ENCODE data around the gene GABRG2. TPM values are rescaled to one million over a fixed set of nuclear protein-coding genes. Genes with fewer than 3 reads are reported as not detected.
"Not testable (repeated sequence)": the region's sequence is repeated elsewhere in the genome, so short reads cannot be mapped to it uniquely, and the experiment has no call there.

The GABRG2 gene
- total RNA-seq = not detected

- no peak for DNase-seq
Observed at GRCh38 chr5:162067655-162068411, at the start of gene GABRG2. TSS of gene GABRG2 (plus strand) at chr5:162067773. CDS start at chr5:162068000, 227 bp downstream.

DNA sequence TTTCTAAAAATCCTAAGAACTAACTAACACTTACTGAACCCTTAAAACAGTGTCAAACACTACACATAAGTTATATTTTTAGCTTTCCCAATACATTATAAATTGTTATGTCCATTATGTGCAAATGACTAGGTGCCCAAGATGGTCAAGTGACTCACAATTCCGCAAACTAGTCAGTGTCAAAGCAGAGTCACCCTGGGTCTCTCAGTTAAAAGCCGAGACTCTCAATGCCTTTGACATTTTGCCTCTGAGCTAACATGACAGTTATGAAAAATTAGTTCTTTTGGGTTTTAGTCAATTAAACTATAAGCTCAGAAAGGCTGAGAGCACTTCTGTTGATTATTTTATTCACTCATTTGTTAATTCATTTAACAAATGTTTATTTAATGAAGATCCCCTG, 42.3 kb upstream of the GABRG2 start:
- DNase-seq = no peak

DNA sequence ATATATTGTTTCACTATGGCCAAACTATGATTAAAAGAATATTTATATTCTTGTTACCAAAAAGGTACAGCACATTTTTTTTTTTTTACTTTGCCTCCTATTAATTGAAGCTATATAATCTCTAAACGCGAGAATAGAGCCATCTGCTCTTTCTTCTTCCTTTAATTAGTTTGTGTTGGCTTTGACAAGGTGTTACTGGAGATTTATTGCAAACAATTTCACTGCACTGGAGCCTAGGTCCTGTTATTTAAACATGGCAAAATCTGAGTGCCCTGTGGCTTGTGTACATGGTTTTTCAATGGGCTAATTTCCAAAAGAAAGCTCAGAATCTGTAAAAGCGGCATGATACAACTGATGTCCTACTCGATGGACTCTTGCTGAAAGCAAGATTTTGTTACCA, 40.8 kb upstream of the GABRG2 start:
- DNase-seq = no peak

DNA sequence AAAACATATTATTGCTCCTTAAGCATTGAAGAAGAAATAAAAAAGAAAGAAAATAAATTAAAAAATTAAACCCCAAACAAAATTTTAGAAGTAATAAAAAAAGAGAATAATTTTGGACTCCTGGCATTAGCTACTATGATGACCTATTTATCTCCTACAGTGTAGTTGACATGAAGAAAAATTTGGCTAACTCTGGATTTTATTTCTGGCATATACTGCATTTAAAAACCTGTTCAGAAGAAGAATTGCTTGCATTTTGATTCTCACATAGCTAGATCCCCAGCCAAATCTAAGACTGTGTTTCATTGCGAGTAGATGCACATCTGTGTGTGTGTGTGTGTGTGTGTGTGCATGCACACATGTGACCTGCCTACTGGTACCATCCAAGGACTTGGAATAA, 30.1 kb upstream of the GABRG2 start:
- DNase-seq = no peak

GRCh38 chr5:162047279-162047678, 20.3 kb upstream of the GABRG2 start:
- no peak for DNase-seq

- no peak for DNase-seq
Observed at GRCh38 chr5:162052676-162053075, 14.9 kb upstream of the GABRG2 start.

DNA sequence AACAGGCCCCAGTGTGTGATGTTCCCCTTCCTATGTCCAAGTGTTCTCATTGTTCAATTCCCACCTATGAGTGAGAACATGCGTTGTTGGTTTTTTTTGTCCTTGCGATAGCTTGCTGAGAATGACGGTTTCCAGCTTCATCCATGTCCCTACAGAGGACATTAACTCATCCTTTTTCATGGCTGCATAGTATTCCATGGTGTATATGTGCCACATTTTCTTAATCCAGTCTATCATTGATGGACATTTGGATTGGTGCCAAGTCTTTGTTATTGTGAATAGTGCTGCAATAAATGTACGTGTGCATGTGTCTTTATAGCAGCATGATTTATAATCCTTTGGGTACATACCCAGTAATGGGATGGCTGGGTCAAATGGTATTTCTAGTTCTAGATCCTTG, 12.5 kb upstream of the GABRG2 start:
- DNase-seq = not testable (repeated sequence)

DNA sequence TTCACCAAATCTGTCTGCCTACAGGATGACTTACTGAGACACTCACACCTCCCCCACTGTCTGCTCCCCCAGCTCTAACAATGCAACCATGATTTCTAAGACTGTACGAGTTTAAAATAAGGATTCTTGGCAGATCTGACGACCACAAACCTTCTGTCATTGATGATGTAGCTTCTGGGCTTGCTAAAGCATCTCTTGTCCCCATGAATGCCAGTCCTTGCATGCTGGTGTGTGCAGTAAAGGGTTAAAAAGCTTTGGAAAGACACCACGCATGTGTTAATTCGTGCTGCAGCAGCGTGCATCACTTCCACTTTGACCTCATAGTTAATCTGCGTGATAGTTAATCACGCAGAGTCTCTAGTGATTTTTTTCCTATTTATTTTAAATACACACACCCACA, 411 bp upstream of the GABRG2 start:
- no peak for DNase-seq

DNA sequence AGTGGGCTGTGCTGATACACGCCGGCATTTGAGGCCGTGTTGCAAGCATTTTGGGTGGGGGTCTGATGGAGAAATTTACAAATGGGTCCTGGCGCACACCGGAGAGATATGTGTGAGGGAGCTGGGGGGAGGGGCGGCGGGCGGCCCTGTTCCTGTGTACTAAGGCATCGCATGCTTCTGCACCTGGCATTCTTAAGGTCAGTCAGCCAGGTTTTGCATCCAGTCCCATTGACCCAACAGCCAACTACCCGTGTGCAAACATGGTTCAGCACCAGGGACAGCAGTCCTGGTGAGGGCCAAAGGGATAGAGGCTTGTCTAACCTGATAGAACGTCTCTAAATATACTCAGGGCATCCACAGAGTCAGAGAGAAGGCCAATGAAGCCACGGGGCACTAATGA, 839 bp downstream of the GABRG2 start:
- DNase-seq = peak; percentile 73

- no peak for DNase-seq
Observed at GRCh38 chr5:162068936-162069335, 1.4 kb downstream of the GABRG2 start.

GRCh38 chr5:162078805-162079204, 11.2 kb downstream of the GABRG2 start:
- DNase-seq = no peak

- no peak for DNase-seq
Observed at GRCh38 chr5:162091336-162091735, 23.8 kb downstream of the GABRG2 start.

- DNase-seq = no peak
Observed at GRCh38 chr5:162096448-162096847, 28.9 kb downstream of the GABRG2 start.

- DNase-seq = no peak
Observed at GRCh38 chr5:162107591-162107990, 40.0 kb downstream of the GABRG2 start.

GRCh38 chr5:162119801-162120200, 52.2 kb downstream of the GABRG2 start:
- no peak for DNase-seq

DNA sequence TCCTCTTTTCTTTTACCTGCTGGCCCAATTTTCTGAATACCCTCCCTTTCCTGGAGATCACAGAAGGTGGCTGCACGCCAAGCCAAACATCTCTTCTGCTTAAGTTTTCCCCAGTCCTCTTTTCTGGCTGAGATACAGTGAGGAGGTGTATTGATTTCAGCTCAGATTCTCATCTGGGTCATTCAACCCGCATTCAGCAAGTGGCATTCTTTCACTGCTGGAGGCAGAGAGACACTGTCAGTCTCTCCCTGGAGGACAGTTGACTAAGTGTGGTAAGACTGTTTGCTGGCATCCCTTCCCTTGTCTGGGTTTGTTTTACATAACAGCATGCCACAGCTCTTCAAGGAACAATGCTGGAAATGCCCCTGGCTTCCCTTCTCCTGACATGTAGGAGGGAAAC, 60.5 kb downstream of the GABRG2 start:
- no peak for DNase-seq

DNA sequence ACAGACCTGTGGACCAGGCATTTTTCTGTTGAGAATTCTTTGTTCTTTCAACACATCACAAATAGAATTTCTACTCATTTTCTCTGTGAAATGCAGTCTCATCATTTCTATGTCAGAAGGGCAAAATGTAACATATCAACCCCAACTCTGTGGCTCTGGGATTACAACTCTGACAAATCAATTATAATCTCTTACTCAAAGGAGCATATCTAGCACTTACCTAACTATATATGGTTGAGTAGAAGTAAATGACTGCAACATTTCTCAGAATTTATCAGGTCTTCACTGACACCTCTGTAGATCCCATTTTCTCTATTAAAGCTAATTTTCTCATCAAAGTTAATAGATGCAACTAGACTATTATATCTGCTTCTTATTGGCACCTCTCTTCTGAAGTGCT, 64.8 kb downstream of the GABRG2 start:
- no peak for DNase-seq

DNA sequence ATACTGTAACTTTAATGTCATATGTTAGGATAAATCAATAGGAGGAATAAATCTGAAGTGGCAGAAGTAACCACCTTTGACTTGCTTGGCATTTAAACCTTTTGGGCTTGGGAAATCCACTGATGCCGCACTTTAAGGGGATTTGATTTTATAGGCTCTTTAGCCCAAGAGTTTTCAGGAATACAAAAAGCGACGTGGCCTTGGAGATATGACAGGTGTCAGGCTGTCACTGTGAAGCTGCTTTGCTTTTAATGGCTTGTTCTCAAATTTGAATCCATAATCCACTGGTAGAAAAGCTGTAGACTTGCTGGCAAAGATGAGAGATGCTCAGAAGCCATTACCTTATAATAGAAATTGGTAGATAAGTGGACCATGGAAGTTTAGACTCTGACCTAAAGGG, 71.6 kb downstream of the GABRG2 start:
- DNase-seq = no peak

- no peak for DNase-seq
Observed at GRCh38 chr5:162154242-162154641, 86.7 kb downstream of the GABRG2 start.

DNA sequence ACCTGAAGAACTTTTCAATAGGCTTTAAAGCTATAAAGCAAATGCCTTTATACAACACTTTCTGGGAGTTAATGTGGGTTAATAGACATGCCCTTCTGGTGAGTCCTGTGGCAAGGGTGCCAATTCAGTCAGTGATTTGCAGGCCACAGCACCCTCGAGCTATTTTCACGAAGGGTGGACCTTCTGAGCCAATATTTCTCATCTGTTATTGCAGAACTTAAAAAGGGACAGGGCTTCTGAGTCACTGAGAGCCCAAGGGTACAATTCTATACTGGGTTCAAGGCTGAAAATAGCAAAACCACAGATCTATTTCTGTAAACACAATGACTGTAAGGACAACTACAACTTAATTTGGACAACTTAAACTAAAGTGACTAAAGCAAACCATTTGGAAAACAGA, 92.8 kb downstream of the GABRG2 start:
- DNase-seq = no peak

- no peak for DNase-seq
Observed at GRCh38 chr5:162163663-162164062, 96.1 kb downstream of the GABRG2 start.

DNA sequence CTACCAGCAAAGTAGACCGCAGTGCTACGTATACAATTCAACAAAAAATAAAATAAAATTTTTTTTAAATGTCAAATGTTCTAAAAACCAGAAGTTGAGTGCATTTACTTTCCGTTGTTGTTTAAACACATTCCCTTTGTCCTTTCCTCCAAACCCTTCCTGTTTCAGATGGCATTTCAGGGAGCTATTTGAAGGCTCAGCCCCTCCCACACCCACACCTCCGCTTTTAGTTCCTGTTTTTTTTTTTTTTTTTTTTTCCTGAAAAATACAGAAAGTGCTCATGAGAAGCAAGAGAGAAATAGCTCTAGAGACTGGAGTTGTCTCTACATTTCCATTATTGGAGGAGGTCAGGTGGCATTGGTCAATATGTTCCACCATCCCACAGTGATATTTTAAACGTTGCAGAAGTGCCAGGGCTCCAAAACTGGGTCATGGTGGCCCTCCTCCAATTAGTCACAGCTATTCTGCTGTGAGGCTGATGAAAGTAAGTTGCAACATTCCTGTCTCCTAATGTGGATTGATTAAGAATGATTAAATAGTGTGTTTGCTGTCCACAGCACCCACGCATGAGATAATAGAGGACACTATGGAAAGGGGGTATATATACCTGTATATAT, 106.9 kb downstream of the GABRG2 start:
- no peak for DNase-seq

DNA sequence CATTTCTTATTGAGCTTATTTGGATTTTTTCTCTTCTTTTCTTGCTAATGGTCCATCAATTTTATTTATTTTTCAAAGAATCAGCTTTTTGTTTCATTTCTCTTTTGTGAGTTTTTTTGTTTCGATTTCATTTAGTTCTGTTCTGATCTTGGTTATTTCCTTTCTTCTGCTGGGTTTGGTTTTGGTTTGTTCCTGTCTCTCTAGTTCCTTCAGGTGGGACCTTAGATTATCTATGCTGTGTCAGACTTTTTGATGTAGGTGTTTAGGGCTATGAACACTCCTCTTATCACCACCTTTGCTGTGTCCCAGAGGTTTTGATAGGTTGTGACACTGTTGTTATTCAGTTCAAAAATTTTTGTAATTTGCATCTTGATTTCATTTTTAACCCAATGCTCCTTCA, 119.8 kb downstream of the GABRG2 start:
- DNase-seq = no peak

GRCh38 chr5:162189719-162190118, 122.1 kb downstream of the GABRG2 start:
- no peak for DNase-seq

Data from tongue (tissue), 2 donors.